Heart left ventricle (tissue), 13 donors: ENCODE measurements around the gene OR52D1.

ENCODE experiments used
- CTCF ChIP-seq, 12 donors: fragments of 200-600 bp; sonication (generic) in 4 of 12; IDR thresholded peaks; one replicate each; pipeline versions ENCODE4 v1.5.0 to v1.8.0; 2018 to 2022; ENCODE audit warnings: antibody characterized with exemption in 12 of 12, mild to moderate bottlenecking in 5 of 12
- POLR2A ChIP-seq, 2 donors: fragments of 450-650 bp; IDR thresholded peaks; one replicate each; pipeline ENCODE4 v1.6.1; 2017; ENCODE audit warnings: antibody characterized with exemption in 2 of 2, mild to moderate bottlenecking in 2 of 2, moderate library complexity in 2 of 2
- donor health status: ischemic (EF 13 %, LVEDD 7.1; RV severe dilation, severe dysfunction).
- donor health status: DM: no; HTN: yes; CAD: no.
- donor health status: DM: no; HTN: no; CAD: no.
- donor health status: ischemic (EF 25% LVEDD 6.9; RV normal size, moderate dysfunction).
- donor health status: ischemic (EF 25% LVEDD 5.7; RV mildly dilated, moderate dysfunction).
- donor health status: ischemic (EF 35%, LVEDD 5.7; RV mildly dilated, moderate dysfunction).
- donor health status: nonischemic (EF 11% LVEDD 7.7; RV severe dilation, severe dysfunction).
- donor health status: DM: yes; HTN: yes; CAD: no.
- donor health status: PGD.
- donor health status: ischemic (EF 29% LVEDD 5.4; RV normal size, mild dysfunction).
- donor health status: nonischemic (EF 23%, LVEDD 6.1; RV moderate dilation, normal function).

- TF ChIP-seq CTCF (IDR thresholded peaks at IDR 0.05) (no peak), POLR2A (IDR thresholded peaks at IDR 0.05) (no peak)
These were observed 20.1 kb downstream of the OR52D1 start for GRCh38 chr11:5508605-5509004.
